ENCODE measurements around the gene DENND10.

GRCh38 chr10:119140603-119141245 is 36.8 kb downstream of the DENND10 start:
- no peak for TF ChIP-seq CTCF (IDR thresholded peaks at IDR 0.05; ENCODE audit: insufficient read depth, low read length, poor library complexity, severe bottlenecking)
- TF ChIP-seq EZH2phosphoT487 (conservative IDR thresholded peaks at IDR 0.05; ENCODE audit: low read length), result no peak
